HepG2 (cell line): Measurements from ENCODE around the gene NELFB. TPM values are rescaled to one million over a fixed set of nuclear protein-coding genes. Genes with fewer than 3 reads are reported as not detected.

Experiments used
- ATAC-seq: fragments of 200-7000 bp; cut with Tn5 transposase; 3 replicates; pipeline ENCODE4 v1.9.1; 2020; ENCODE audit warnings: mild to moderate bottlenecking, moderate library complexity
- BruUV-seq: library from RNA; stranded (reverse); fragments of 400-500 nt; replicated peaks from 2 replicates; lab custom pipeline; 2021; lab: Mats Ljungman, UMichigan
- CTCF ChIA-PET: fragments of 300-600 bp; formaldehyde crosslinking; extraction: SDS; loops from one replicate; lab custom pipeline; 2021; ENCODE audit warnings: low total read pairs, inconsistent platforms, low intra/inter-chr PET ratio; lab: Yijun Ruan, JAX
- POLR2A ChIA-PET: fragments of 350-600 bp; sonication (Branson Sonifier 250); formaldehyde crosslinking; loops from one replicate; lab custom pipeline; 2020; ENCODE audit warnings: antibody characterized with exemption, inconsistent platforms; lab: Yijun Ruan, JAX
- DNase-seq: peaks from one replicate; pipeline ENCODE4 v3.0.0-alpha.2; 2015; ENCODE audit warnings: low spot score
- FAIRE-seq: peaks from 3 replicates; lab custom pipeline; 2011; peaks lifted over from hg19 to GRCh38; lab: Jason Lieb, UNC
- H2AFZ ChIP-seq: one replicate; pipeline ENCODE4 v1.6.1; 2011; ENCODE audit warnings: low read length, inconsistent platforms
- H3K27ac ChIP-seq: fragments of 300-600 bp; 3 replicates; pipeline ENCODE4 v1.8.0; 2011; ENCODE audit warnings: mixed run types, mild to moderate bottlenecking, mixed read lengths, low read length, inconsistent platforms; ENCODE audit not compliant: insufficient read depth; ENCODE audit errors: extremely low read length
- H3K27me3 ChIP-seq, 2 experiments: fragments of 200-600 bp in 1 of 2; 2 replicates in 1 of 2; 3 replicates in 1 of 2; pipeline versions ENCODE4 v1.6.0 to v1.8.0; 2011; ENCODE audit warnings: low read length in 2 of 2, mild to moderate bottlenecking in 2 of 2, moderate library complexity in 2 of 2, inconsistent platforms in 1 of 2; ENCODE audit not compliant: insufficient read depth in 2 of 2, control insufficient read depth in 1 of 2
- H3K36me3 ChIP-seq, 2 experiments: fragments of 200-600 bp in 1 of 2; replicated peaks in 1 of 2; 2 replicates in 1 of 2; 3 replicates in 1 of 2; pipeline versions ENCODE4 v1.5.1 to v1.8.0; 2011; ENCODE audit warnings: low read length in 2 of 2, inconsistent platforms in 1 of 2; ENCODE audit not compliant: insufficient read depth in 2 of 2, control insufficient read depth in 1 of 2
- H3K4me1 ChIP-seq: 2 replicates; pipeline ENCODE4 v1.5.1; 2012; ENCODE audit warnings: low read length, inconsistent platforms; ENCODE audit not compliant: insufficient read depth
- H3K4me2 ChIP-seq: 2 replicates; pipeline ENCODE4 v1.6.0; 2011; ENCODE audit warnings: low read depth, low read length, inconsistent platforms
- H3K4me3 ChIP-seq, 3 experiments: fragments of 200-600 bp in 1 of 3; sonication (generic), shearing (Covaris generic) in 1 of 3; replicated peaks in 1 of 3; 2 replicates each; pipeline ENCODE4 v1.5.1; 2011 to 2016; ENCODE audit warnings: low read length in 3 of 3, inconsistent platforms in 2 of 3, low read depth in 2 of 3, mild to moderate bottlenecking in 2 of 3, control low read depth in 1 of 3, mixed read lengths in 1 of 3; ENCODE audit not compliant: insufficient read depth in 1 of 3
- H3K79me2 ChIP-seq: one replicate; pipeline ENCODE4 v1.6.1; 2011; ENCODE audit warnings: low read length, inconsistent platforms; ENCODE audit not compliant: insufficient read depth
- H3K9ac ChIP-seq: 2 replicates; pipeline ENCODE4 v1.6.0; 2011; ENCODE audit warnings: mild to moderate bottlenecking, low read depth, low read length, inconsistent platforms; ENCODE audit not compliant: insufficient read depth
- H3K9me3 ChIP-seq: 2 replicates; pipeline ENCODE4 v1.5.1; 2012; ENCODE audit warnings: mild to moderate bottlenecking, low read length
- H4K20me1 ChIP-seq: 2 replicates; pipeline ENCODE4 v1.6.0; 2011; ENCODE audit warnings: inconsistent platforms, mild to moderate bottlenecking, low read length, moderate library complexity; ENCODE audit not compliant: insufficient read depth
- LCORL ChIP-seq, 2 experiments: fragments of 450-650 bp in 1 of 2; sonication (generic) in 1 of 2; formaldehyde crosslinking in 1 of 2; IDR thresholded peaks; 2 replicates each; pipeline versions ENCODE4 v1.5.0 to v1.6.1; 2017 to 2020; ENCODE audit warnings: antibody characterized with exemption in 1 of 2, missing genetic modification reagents in 1 of 2
- RBFOX2 ChIP-seq: fragments of 200-400 bp; formaldehyde crosslinking; IDR thresholded peaks from 2 replicates; pipeline ENCODE4 v1.6.1; 2017; ENCODE audit warnings: low read depth, mild to moderate bottlenecking, low read length
- ZNF614 ChIP-seq: IDR thresholded peaks from 2 replicates; pipeline ENCODE4 v1.6.1; 2018; ENCODE audit warnings: missing biosample characterization, missing genetic modification reagents, inconsistent platforms, borderline replicate concordance
- WGBS: methylation state at CpG from one replicate; pipeline ENCODE4 v1.1.6; 2017; ENCODE audit warnings: low lambda C conversion rate; 5-methylcytosine and 5-hydroxymethylcytosine counted together
- in situ Hi-C: cut with HindIII; loops from 2 replicates; pipeline ENCODE4 v1.10.0; 2017; ENCODE audit warnings: low pct_unique_long_range_greater_than_20kb; ENCODE audit not compliant: extremely low pct_ligation_motif_present
- intact Hi-C: fragments of 100-400 bp; cut with micrococcal nuclease; formaldehyde crosslinking; loops from one replicate; pipeline ENCODE4 v1.10.0; 2022; ENCODE audit not compliant: unreplicated experiment
- polyA plus RNA-seq, 8 experiments: library from polyadenylated mRNA; depleted of rRNA in 3 of 8; stranded (reverse) in 7 of 8; unstranded in 1 of 8; fragments of >200 nt; fragmentation: Illumina TruSeq in 4 of 8; extraction: Trizol in 4 of 8; gene quantifications; 2 replicates each; pipeline versions ENCODE4 v1.2.1 to v1.2.3, GENCODE V29; 2011 to 2016; ENCODE audit warnings: low read depth in 4 of 8, missing spikeins in 1 of 8, mixed read lengths in 1 of 8; ENCODE audit not compliant: insufficient read depth in 1 of 8
- total RNA-seq, 5 experiments: library from RNA; depleted of rRNA; stranded (reverse); fragments of >200 nt; fragmentation: Illumina TruSeq; extraction: Trizol; gene quantifications; 2 replicates each; pipeline ENCODE4 v1.2.3, GENCODE V29; 2016; ENCODE audit warnings: low read depth in 1 of 5
- TF ChIP-seq, protein P1 (sequence below): sonication (generic); formaldehyde crosslinking; IDR thresholded peaks from 2 replicates; pipeline ENCODE4 v1.5.0; 2020; ENCODE audit warnings: missing genetic modification reagents
- TF ChIP-seq, protein P2 (sequence below): sonication (generic); formaldehyde crosslinking; IDR thresholded peaks from 2 replicates; pipeline ENCODE4 v1.5.0; 2020; ENCODE audit warnings: mild to moderate bottlenecking, missing genetic modification reagents, borderline replicate concordance

NELFB gene
- total and polyA plus RNA-seq, 2 of the 13 experiments (the other 11 are each of a cell fraction or from before 2014, with no cell fraction given), result 26.5 to 45.8 TPM

DNA sequence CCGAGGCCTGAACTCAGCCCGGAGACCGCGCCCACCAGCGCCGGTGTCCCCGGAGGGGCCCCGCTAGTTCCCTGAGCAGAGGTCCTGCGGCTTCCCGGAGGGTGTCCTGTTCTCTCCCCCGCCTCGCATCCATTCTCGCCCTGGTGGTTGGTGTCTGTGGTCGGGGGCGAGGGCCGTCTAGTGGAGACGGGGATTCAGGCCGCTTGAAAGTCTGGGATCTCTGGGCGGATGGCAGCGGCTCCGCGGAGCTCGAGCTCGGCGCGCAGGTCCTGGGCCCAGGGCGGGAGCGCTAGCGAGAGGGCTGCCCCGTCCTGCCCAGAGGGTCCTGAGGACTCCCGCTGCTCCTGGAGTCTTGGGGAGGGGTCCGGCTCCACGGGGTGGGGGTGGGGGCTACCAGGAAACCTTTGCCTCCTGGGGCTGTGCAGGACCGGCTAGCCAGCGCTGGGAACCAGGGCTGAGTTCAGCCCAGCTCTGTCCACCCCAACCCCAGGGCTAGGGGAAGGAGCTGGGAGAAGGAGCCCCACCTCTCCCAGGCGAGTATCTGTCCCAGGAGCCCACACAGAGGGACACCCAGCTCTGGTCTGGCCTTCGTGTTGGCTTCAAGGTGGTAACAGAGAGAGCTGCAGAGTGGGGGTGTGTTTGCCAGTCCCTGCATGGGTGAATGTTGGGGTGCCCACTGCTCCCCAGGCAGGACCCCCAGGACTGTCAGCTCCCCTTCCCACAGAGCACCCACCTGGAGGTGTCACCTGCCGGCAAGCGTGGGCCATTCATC, 26.4 kb downstream of the NELFB start:
- Histone ChIP-seq H3K9ac (no peak overlapping the region), H2AFZ (no peak overlapping the region), H3K4me3 (no peak overlapping the region), H3K36me3 (peaks cover 0 to 7% of the 10 kb centered on the region in 2 experiments; a peak in 2 of 5 replicates), H3K9me3 (no peaks in the 10 kb centered on the region), H3K27ac (no peak overlapping the region), H3K4me2 (no peak overlapping the region), H3K79me2 (peaks cover 6% of the 10 kb centered on the region), H3K4me1 (peaks cover 7% of the 10 kb centered on the region; the same call in 1 of the 2 replicates), H3K27me3 (no peaks in the 10 kb centered on the region; a peak in 1 of 5 replicates), H4K20me1 (no peaks in the 10 kb centered on the region)
- ChIA-PET POLR2A (no interaction called here), CTCF (no interaction called here)
- DNase-seq, result no peak
- no TSS peak for BruUV-seq
- no peak for FAIRE-seq
- in situ Hi-C loops (loop anchor here (10.0 kb wide), 1 partner anchor 243 kb away; no protein-coding TSS in a partner anchor), intact Hi-C loops (no loop called here)
- 95% methylated on average over 22 of the region's 39 CpGs for WGBS
- ATAC-seq, result no peak
- 0 out of 2 replicates have a peak, but pooled peaks have one; percentile 24 for TF ChIP-seq RBFOX2
- TF ChIP-seq, protein P1, sequence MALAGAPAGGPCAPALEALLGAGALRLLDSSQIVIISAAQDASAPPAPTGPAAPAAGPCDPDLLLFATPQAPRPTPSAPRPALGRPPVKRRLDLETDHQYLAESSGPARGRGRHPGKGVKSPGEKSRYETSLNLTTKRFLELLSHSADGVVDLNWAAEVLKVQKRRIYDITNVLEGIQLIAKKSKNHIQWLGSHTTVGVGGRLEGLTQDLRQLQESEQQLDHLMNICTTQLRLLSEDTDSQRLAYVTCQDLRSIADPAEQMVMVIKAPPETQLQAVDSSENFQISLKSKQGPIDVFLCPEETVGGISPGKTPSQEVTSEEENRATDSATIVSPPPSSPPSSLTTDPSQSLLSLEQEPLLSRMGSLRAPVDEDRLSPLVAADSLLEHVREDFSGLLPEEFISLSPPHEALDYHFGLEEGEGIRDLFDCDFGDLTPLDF (CRISPR knock-in tag), result no peak
- no peak for TF ChIP-seq LCORL (IDR thresholded peaks at IDR 0.05)
- no peak for TF ChIP-seq LCORL (CRISPR knock-in tag; IDR thresholded peaks at IDR 0.05)
- TF ChIP-seq ZNF614, result no peak
- TF ChIP-seq, protein P2, sequence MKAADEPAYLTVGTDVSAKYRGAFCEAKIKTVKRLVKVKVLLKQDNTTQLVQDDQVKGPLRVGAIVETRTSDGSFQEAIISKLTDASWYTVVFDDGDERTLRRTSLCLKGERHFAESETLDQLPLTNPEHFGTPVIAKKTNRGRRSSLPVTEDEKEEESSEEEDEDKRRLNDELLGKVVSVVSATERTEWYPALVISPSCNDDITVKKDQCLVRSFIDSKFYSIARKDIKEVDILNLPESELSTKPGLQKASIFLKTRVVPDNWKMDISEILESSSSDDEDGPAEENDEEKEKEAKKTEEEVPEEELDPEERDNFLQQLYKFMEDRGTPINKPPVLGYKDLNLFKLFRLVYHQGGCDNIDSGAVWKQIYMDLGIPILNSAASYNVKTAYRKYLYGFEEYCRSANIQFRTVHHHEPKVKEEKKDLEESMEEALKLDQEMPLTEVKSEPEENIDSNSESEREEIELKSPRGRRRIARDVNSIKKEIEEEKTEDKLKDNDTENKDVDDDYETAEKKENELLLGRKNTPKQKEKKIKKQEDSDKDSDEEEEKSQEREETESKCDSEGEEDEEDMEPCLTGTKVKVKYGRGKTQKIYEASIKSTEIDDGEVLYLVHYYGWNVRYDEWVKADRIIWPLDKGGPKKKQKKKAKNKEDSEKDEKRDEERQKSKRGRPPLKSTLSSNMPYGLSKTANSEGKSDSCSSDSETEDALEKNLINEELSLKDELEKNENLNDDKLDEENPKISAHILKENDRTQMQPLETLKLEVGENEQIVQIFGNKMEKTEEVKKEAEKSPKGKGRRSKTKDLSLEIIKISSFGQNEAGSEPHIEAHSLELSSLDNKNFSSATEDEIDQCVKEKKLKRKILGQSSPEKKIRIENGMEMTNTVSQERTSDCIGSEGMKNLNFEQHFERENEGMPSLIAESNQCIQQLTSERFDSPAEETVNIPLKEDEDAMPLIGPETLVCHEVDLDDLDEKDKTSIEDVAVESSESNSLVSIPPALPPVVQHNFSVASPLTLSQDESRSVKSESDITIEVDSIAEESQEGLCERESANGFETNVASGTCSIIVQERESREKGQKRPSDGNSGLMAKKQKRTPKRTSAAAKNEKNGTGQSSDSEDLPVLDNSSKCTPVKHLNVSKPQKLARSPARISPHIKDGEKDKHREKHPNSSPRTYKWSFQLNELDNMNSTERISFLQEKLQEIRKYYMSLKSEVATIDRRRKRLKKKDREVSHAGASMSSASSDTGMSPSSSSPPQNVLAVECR (CRISPR knock-in tag), result no peak
